Esophagus muscularis mucosa (tissue), 4 donors: ENCODE measurements around the gene RINT1.

Source experiments
- CTCF ChIP-seq, 3 experiments: fragments of 200-600 bp in 2 of 3; fragments of 450-650 bp in 1 of 3; sonication (generic) in 2 of 3; IDR thresholded peaks; one replicate each; pipeline ENCODE4 v1.5.1; 2017 to 2019; ENCODE audit warnings: antibody characterized with exemption in 3 of 3, mild to moderate bottlenecking in 2 of 3, moderate library complexity in 1 of 3
- EP300 ChIP-seq: sonication (generic); formaldehyde crosslinking; IDR thresholded peaks from one replicate; pipeline ENCODE4 v1.6.1; 2017; ENCODE audit warnings: antibody characterized with exemption
- POLR2A ChIP-seq: fragments of 450-650 bp; IDR thresholded peaks from one replicate; pipeline ENCODE4 v1.6.1; 2017; ENCODE audit warnings: antibody characterized with exemption, moderate library complexity, mild to moderate bottlenecking, low read depth
- POLR2AphosphoS5 ChIP-seq, 2 donors: sonication (generic); formaldehyde crosslinking; IDR thresholded peaks; one replicate each; pipeline ENCODE4 v1.6.1; 2017; ENCODE audit warnings: antibody characterized with exemption in 2 of 2

GRCh38 chr7:105493196-105493922, 38.6 kb upstream of the RINT1 start:
- TF ChIP-seq CTCF (IDR thresholded peaks at IDR 0.05), result no peak
- TF ChIP-seq POLR2A, result no peak
- no peak for TF ChIP-seq EP300
- TF ChIP-seq POLR2AphosphoS5 (IDR thresholded peaks at IDR 0.05), result no peak
